Activated B cell treated with CpG ODN at 0.5 μM for 24 hours (primary cell): ENCODE results near the gene MED8. TPM values are rescaled to one million over a fixed set of nuclear protein-coding genes. Genes with fewer than 3 reads are reported as not detected.

Source experiments
- ATAC-seq: fragments of 200-7000 bp; cut with Tn5 transposase; one replicate; pipeline ENCODE4 v1.10.0; 2021; ENCODE audit warnings: low read depth, mild to moderate bottlenecking, moderate library complexity
- CTCF ChIA-PET: fragments of 350-600 bp; sonication (Branson Sonifier 250); formaldehyde crosslinking; loops from one replicate; lab custom pipeline; 2021; ENCODE audit warnings: antibody characterized with exemption; lab: Charles Lee
- POLR2A ChIA-PET: fragments of 350-600 bp; sonication (Branson Sonifier 250); formaldehyde crosslinking; loops from one replicate; lab custom pipeline; 2021; ENCODE audit warnings: antibody characterized with exemption; lab: Charles Lee
- DNase-seq: peaks from one replicate; pipeline ENCODE4 v3.0.0; 2022
- H3K27ac Mint-ChIP-seq: one replicate; pipeline ENCODE4 v1.8.0; 2020; ENCODE audit warnings: mixed read lengths
- H3K27me3 Mint-ChIP-seq: one replicate; pipeline ENCODE4 v1.8.0; 2021; ENCODE audit warnings: mixed read lengths
- H3K36me3 Mint-ChIP-seq: one replicate; pipeline ENCODE4 v1.8.0; 2021; ENCODE audit warnings: low read depth, mixed read lengths
- H3K4me1 Mint-ChIP-seq: one replicate; pipeline ENCODE4 v1.8.0; 2021; ENCODE audit warnings: mixed read lengths
- H3K4me3 Mint-ChIP-seq: one replicate; pipeline ENCODE4 v1.8.0; 2020; ENCODE audit warnings: mild to moderate bottlenecking, mixed read lengths
- H3K9me3 Mint-ChIP-seq: one replicate; pipeline ENCODE4 v1.8.0; 2020; ENCODE audit warnings: mixed read lengths
- CTCF ChIP-seq: fragments of 200-600 bp; IDR thresholded peaks from one replicate; pipeline ENCODE4 v1.8.0; 2022; ENCODE audit warnings: antibody characterized with exemption, mild to moderate bottlenecking
- intact Hi-C: fragments of 100-400 bp; cut with micrococcal nuclease; formaldehyde crosslinking; loops from one replicate; pipeline ENCODE4 v1.15.1; 2024
- total RNA-seq: library from RNA; stranded (reverse); gene quantifications from 2 replicates; pipeline ENCODE4 v1.2.3, GENCODE V29; 2022

MED8 gene
- total RNA-seq, result 33.8 and 37.2 TPM in 2 replicates

- H3K4me3 Mint-ChIP-seq, result peak within 1 kb of the TSS; percentile 99
Measured at GRCh38 chr1:43389326-43390313, at the start of gene MED8, which contains the start of gene SZT2. Gene MED8 (minus strand): TSS chr1:43389800. CDS start chr1:43389764, 36 bp downstream. Gene SZT2 (plus strand): TSS chr1:43389899. CDS start chr1:43389969, 70 bp downstream.

GRCh38 chr1:43438953-43439581, 49.5 kb upstream of the MED8 start:
- H3K4me3 Mint-ChIP-seq, result no peak overlapping the region
- no peaks in the 10 kb centered on the region for H3K27me3 Mint-ChIP-seq
- TF ChIP-seq CTCF, result no peak
- peak; percentile 11 for DNase-seq
- ATAC-seq, result no peak
- no peaks in the 10 kb centered on the region for H3K9me3 Mint-ChIP-seq
- ChIA-PET POLR2A (no interaction called here), CTCF (no interaction called here)
- intact Hi-C loops, result no loop called here
- peaks cover 79% of the 10 kb centered on the region for H3K36me3 Mint-ChIP-seq
- no peaks in the 10 kb centered on the region for H3K4me1 Mint-ChIP-seq
- H3K27ac Mint-ChIP-seq, result no peak overlapping the region

More at GRCh38 chr1:43389326-43390313, at the start of gene MED8, which contains the start of gene SZT2:
- POLR2A ChIA-PET, result interaction anchor here (0.5 to 4.5 kb wide), 11 partner anchors 11 to 1132 kb away, joined by 3 to 76 read pairs (median 3); partner anchors contain the start of genes CDC20, ELOVL1 and KDM4A
- peak; percentile 91 for ATAC-seq
- no peaks in the 10 kb centered on the region for H3K9me3 Mint-ChIP-seq
- DNase-seq, result peak; percentile 90
- H3K27ac Mint-ChIP-seq, result peak within 1 kb of the TSS; percentile 91
- CTCF ChIA-PET, result interaction anchor here (1.3 to 3.5 kb wide), 5 partner anchors 21 to 163 kb away, joined by 3 to 12 read pairs (median 4); no protein-coding TSS in a partner anchor
- TF ChIP-seq CTCF, result no peak
- H3K27me3 Mint-ChIP-seq, result no peaks in the 10 kb centered on the region
- intact Hi-C loops, result loop anchor here (1.0 to 2.0 kb wide), 4 partner anchors 21 to 151 kb away; partner anchors contain the start of genes CDC20 and ELOVL1
- peaks cover 38% of the 10 kb centered on the region for H3K4me1 Mint-ChIP-seq
- H3K36me3 Mint-ChIP-seq, result peaks cover 47% of the 10 kb centered on the region

GRCh38 chr1:43438576-43438952, 49.0 kb upstream of the MED8 start:
- intact Hi-C loops, result no loop called here
- H3K36me3 Mint-ChIP-seq, result peaks cover 79% of the 10 kb centered on the region
- H3K4me3 Mint-ChIP-seq, result no peak overlapping the region
- H3K27me3 Mint-ChIP-seq, result no peaks in the 10 kb centered on the region
- POLR2A ChIA-PET, result no interaction called here
- no peak for ATAC-seq
- no peak for DNase-seq
- H3K27ac Mint-ChIP-seq, result no peak overlapping the region
- CTCF ChIA-PET, result no interaction called here
- no peaks in the 10 kb centered on the region for H3K4me1 Mint-ChIP-seq
- no peak for TF ChIP-seq CTCF
- no peaks in the 10 kb centered on the region for H3K9me3 Mint-ChIP-seq

- H3K36me3 Mint-ChIP-seq, result peaks cover 79% of the 10 kb centered on the region
- H3K4me3 Mint-ChIP-seq, result no peak overlapping the region
- no peaks in the 10 kb centered on the region for H3K27me3 Mint-ChIP-seq
- H3K9me3 Mint-ChIP-seq, result no peaks in the 10 kb centered on the region
- ChIA-PET POLR2A (no interaction called here), CTCF (no interaction called here)
- ATAC-seq (no peak), DNase-seq (no peak)
- no peak for TF ChIP-seq CTCF
- H3K4me1 Mint-ChIP-seq, result no peaks in the 10 kb centered on the region
- intact Hi-C loops, result no loop called here
- no peak overlapping the region for H3K27ac Mint-ChIP-seq
Measured at GRCh38 chr1:43438006-43438405, 48.4 kb upstream of the MED8 start.
